Measurements from ENCODE around the gene RNF207. TPM values are rescaled to one million over a fixed set of nuclear protein-coding genes. Genes with fewer than 3 reads are reported as not detected.
A peak's percentile ranks its signal among the peaks of the same experiment; 100 is the strongest.

Gene RNF207
- total RNA-seq, 4 donors from 2014 or later = 56.9 to 153 (median 118) TPM

DNA sequence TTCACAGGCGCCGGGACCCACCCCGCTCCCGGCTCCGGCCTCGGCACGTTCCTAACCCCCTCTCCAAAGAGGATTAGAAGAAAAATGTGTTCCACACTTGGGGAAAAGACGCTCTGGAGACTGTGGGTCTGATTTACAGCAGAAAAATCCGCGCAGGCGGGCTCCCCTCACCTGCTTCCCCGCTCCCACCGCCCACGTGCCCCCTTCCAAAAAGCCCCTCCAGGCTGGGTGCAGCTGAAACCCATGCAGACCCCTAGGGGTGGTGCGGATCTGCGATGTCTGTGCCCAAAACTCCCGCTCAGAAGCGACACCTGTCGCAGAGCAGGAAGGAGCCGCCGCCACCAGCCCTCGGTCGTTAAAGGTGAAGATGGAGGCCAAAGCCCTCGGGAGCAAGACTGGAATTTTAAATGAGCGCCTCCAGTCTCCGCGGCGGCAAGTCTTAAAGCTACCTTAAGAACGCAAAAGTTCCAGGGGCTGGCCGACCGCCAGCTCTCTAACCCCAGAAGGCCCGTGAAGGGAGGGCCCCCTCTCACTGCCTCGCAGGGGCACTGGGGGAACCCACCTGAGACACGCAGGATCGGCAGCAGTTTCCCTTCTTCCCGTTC lies 25.1 kb upstream of the RNF207 start:
- Histone ChIP-seq H3K4me3 (peak overlapping the region in 1 of 4 donors; percentile 32), H3K27ac (no peak overlapping the region), H3K9me3 (no peaks in the 10 kb centered on the region), H3K27me3 (peaks cover 0 to 33% of the 10 kb centered on the region in 2 donors), H3K36me3 (peaks cover 0 to 7% (median 0%) of the 10 kb centered on the region in 3 donors), H3K4me1 (peaks cover 0 to 29% (median 8%) of the 10 kb centered on the region in 4 donors)
- peak in 1 of 3 donors; percentile 50 for DNase-seq
- TF ChIP-seq CTCF (IDR thresholded peaks at IDR 0.05) (no peak), POLR2A (IDR thresholded peaks at IDR 0.05) (no peak)

GRCh38 chr1:6181347-6181770 lies 24.6 kb upstream of the RNF207 start:
- Histone ChIP-seq H3K27me3 (peaks cover 0 to 33% of the 10 kb centered on the region in 2 donors), H3K4me3 (no peak overlapping the region), H3K27ac (no peak overlapping the region), H3K4me1 (peaks cover 0 to 29% (median 8%) of the 10 kb centered on the region in 4 donors), H3K36me3 (peaks cover 0 to 8% (median 0%) of the 10 kb centered on the region in 3 donors), H3K9me3 (no peaks in the 10 kb centered on the region)
- TF ChIP-seq CTCF (IDR thresholded peaks at IDR 0.05) = no peak
- TF ChIP-seq POLR2A (IDR thresholded peaks at IDR 0.05) = no peak
- DNase-seq = no peak

GRCh38 chr1:6183520-6183989 lies 22.4 kb upstream of the RNF207 start:
- H3K27ac ChIP-seq = no peak overlapping the region
- H3K4me1 ChIP-seq = peaks cover 0 to 28% (median 8%) of the 10 kb centered on the region in 4 donors
- no peak for DNase-seq
- peaks cover 0 to 22% (median 0%) of the 10 kb centered on the region in 3 donors for H3K36me3 ChIP-seq
- peaks cover 0 to 19% of the 10 kb centered on the region in 2 donors for H3K27me3 ChIP-seq
- no peak overlapping the region for H3K4me3 ChIP-seq
- TF ChIP-seq POLR2A (IDR thresholded peaks at IDR 0.05) = no peak
- no peak for TF ChIP-seq CTCF (IDR thresholded peaks at IDR 0.05)
- no peaks in the 10 kb centered on the region for H3K9me3 ChIP-seq

- DNase-seq = no peak
- Histone ChIP-seq H3K4me1 (peaks cover 0 to 21% (median 7%) of the 10 kb centered on the region in 4 donors), H3K27ac (no peak overlapping the region), H3K27me3 (peaks cover 0 to 12% of the 10 kb centered on the region in 2 donors), H3K4me3 (no peak overlapping the region), H3K36me3 (peaks cover 0 to 29% (median 0%) of the 10 kb centered on the region in 3 donors), H3K9me3 (no peaks in the 10 kb centered on the region)
- TF ChIP-seq POLR2A (IDR thresholded peaks at IDR 0.05) (no peak), CTCF (IDR thresholded peaks at IDR 0.05) (no peak)
Observed at GRCh38 chr1:6184083-6184783, 21.7 kb upstream of the RNF207 start.

DNA sequence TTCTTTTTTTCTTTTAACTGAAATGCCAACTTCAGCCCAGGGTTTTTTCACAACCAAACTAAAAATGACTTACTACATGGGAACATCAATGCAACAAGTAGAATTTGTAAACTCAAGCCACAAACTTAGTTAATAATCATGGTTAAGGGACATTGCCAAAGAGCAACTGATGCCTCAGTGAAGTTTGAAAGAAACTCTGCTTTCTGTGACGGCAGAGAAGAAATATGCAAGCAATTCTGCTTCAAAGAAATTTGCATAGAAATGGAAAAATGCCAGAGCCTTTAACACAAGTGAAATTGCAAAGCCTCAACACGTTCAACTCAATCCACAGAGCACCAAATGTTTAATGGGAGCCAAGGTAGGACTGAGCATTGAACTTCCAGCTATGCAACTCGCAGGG lies 20.8 kb upstream of the RNF207 start:
- H3K9me3 ChIP-seq = no peaks in the 10 kb centered on the region
- H3K27me3 ChIP-seq = peaks cover 0 to 7% of the 10 kb centered on the region in 2 donors
- H3K27ac ChIP-seq = no peak overlapping the region
- H3K36me3 ChIP-seq = peaks cover 0 to 38% (median 0%) of the 10 kb centered on the region in 3 donors
- TF ChIP-seq CTCF (IDR thresholded peaks at IDR 0.05) = no peak
- TF ChIP-seq POLR2A (IDR thresholded peaks at IDR 0.05) = no peak
- H3K4me1 ChIP-seq = peaks cover 0 to 15% (median 3%) of the 10 kb centered on the region in 4 donors
- no peak for DNase-seq
- H3K4me3 ChIP-seq = no peak overlapping the region
